HCT116 (cell line): Measurements from ENCODE around the gene CDH13.

Source experiments
- FOSL1 ChIP-seq: IDR thresholded peaks from 2 replicates; pipeline ENCODE4 v1.6.1; 2012; ENCODE audit warnings: low read depth
- TF ChIP-seq, protein P1 (sequence below), 3 experiments: fragments of 200-600 bp in 1 of 3; sonication (generic) in 1 of 3; IDR thresholded peaks in 2 of 3; conservative IDR thresholded peaks in 1 of 3; 2 replicates each; pipeline ENCODE4 v1.5.1; 2012 to 2017; ENCODE audit warnings: low read depth in 2 of 3, low read length in 2 of 3, antibody characterized with exemption in 1 of 3, borderline replicate concordance in 1 of 3, control low read depth in 1 of 3, mild to moderate bottlenecking in 1 of 3, mixed read lengths in 1 of 3, mixed run types in 1 of 3, moderate library complexity in 1 of 3; ENCODE audit not compliant: insufficient read depth in 1 of 3

GRCh38 chr16:83623892-83624291 is 997.1 kb downstream of the CDH13 start:
- no peak for TF ChIP-seq FOSL1
- TF ChIP-seq, protein P1, sequence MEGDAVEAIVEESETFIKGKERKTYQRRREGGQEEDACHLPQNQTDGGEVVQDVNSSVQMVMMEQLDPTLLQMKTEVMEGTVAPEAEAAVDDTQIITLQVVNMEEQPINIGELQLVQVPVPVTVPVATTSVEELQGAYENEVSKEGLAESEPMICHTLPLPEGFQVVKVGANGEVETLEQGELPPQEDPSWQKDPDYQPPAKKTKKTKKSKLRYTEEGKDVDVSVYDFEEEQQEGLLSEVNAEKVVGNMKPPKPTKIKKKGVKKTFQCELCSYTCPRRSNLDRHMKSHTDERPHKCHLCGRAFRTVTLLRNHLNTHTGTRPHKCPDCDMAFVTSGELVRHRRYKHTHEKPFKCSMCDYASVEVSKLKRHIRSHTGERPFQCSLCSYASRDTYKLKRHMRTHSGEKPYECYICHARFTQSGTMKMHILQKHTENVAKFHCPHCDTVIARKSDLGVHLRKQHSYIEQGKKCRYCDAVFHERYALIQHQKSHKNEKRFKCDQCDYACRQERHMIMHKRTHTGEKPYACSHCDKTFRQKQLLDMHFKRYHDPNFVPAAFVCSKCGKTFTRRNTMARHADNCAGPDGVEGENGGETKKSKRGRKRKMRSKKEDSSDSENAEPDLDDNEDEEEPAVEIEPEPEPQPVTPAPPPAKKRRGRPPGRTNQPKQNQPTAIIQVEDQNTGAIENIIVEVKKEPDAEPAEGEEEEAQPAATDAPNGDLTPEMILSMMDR (IDR thresholded peaks at IDR 0.05 in 2 of 3, conservative IDR thresholded peaks at IDR 0.05 in 1 of 3; ENCODE audit: borderline replicate concordance in 1 of 3, insufficient read depth in 1 of 3, low read depth in 2 of 3, low read length in 2 of 3): no peak
